HEK293 (cell line): Measurements from ENCODE around the gene EPHX1.

ENCODE experiments used
- CTCF ChIA-PET: fragments of 350-600 bp; formaldehyde crosslinking; extraction: SDS; loops from one replicate; lab custom pipeline; 2021; ENCODE audit warnings: antibody characterized with exemption; lab: Yijun Ruan, JAX
- POLR2A ChIA-PET: fragments of 300-600 bp; formaldehyde crosslinking; extraction: SDS; loops from one replicate; lab custom pipeline; 2020; ENCODE audit warnings: antibody characterized with exemption, inconsistent platforms; lab: Yijun Ruan, JAX
- H3K27ac ChIP-seq: fragments of 200-500 bp; sonication (Bioruptor generic); 2 replicates; pipeline ENCODE4 v1.5.1; 2014; ENCODE audit warnings: low read depth, low read length, control low read depth, inconsistent platforms; ENCODE audit errors: extremely low read depth
- H3K36me3 ChIP-seq, 2 experiments: fragments of 200-500 bp in 1 of 2; sonication (Bioruptor generic) in 1 of 2; 1 replicate in 1 of 2; 2 replicates in 1 of 2; pipeline ENCODE4 v1.5.1; 2014 to 2017; ENCODE audit warnings: inconsistent platforms in 2 of 2, low read length in 2 of 2; ENCODE audit not compliant: control insufficient read depth in 2 of 2, insufficient read depth in 1 of 2
- H3K4me1 ChIP-seq: fragments of 200-500 bp; sonication (Bioruptor generic); 2 replicates; pipeline ENCODE4 v1.5.1; 2014; ENCODE audit warnings: mild to moderate bottlenecking, low read length, inconsistent platforms; ENCODE audit not compliant: control insufficient read depth, insufficient read depth
- H3K4me3 ChIP-seq: 2 replicates; pipeline ENCODE4 v1.5.1; 2011; ENCODE audit warnings: low read depth, mild to moderate bottlenecking, control low read depth, low read length, moderate library complexity
- H3K9me3 ChIP-seq: fragments of 200-500 bp; sonication (Bioruptor generic); 2 replicates; pipeline ENCODE4 v1.5.1; 2014; ENCODE audit warnings: low read depth, low read length, inconsistent platforms; ENCODE audit not compliant: control insufficient read depth, insufficient read depth
- EGR2 ChIP-seq: fragments of 450-650 bp; formaldehyde crosslinking; IDR thresholded peaks from 2 replicates; pipeline ENCODE4 v1.5.1; 2016; ENCODE audit warnings: low read depth, missing biosample characterization, missing genetic modification characterization
- ELK4 ChIP-seq: IDR thresholded peaks from 2 replicates; pipeline ENCODE4 v1.6.1; 2011; ENCODE audit warnings: mild to moderate bottlenecking, low read depth, low read length, borderline replicate concordance
- FEZF1 ChIP-seq: fragments of 450-650 bp; formaldehyde crosslinking; IDR thresholded peaks from 2 replicates; pipeline ENCODE4 v1.5.1; 2016; ENCODE audit warnings: missing biosample characterization, missing genetic modification characterization
- GLIS1 ChIP-seq: fragments of 450-650 bp; formaldehyde crosslinking; IDR thresholded peaks from 2 replicates; pipeline ENCODE4 v1.5.1; 2016; ENCODE audit warnings: missing biosample characterization, missing genetic modification characterization
- GLIS2 ChIP-seq: fragments of 450-650 bp; formaldehyde crosslinking; IDR thresholded peaks from 2 replicates; pipeline ENCODE4 v1.5.1; 2016; ENCODE audit warnings: missing biosample characterization, missing genetic modification characterization
- IKZF3 ChIP-seq: fragments of 450-650 bp; IDR thresholded peaks from 2 replicates; pipeline ENCODE4 v1.5.0; 2018; ENCODE audit warnings: missing biosample characterization, mild to moderate bottlenecking, missing genetic modification characterization, moderate library complexity
- KLF1 ChIP-seq: fragments of 450-650 bp; formaldehyde crosslinking; IDR thresholded peaks from 2 replicates; pipeline ENCODE4 v1.5.1; 2016; ENCODE audit warnings: missing biosample characterization, missing genetic modification characterization
- KLF10 ChIP-seq: fragments of 450-650 bp; IDR thresholded peaks from 2 replicates; pipeline ENCODE4 v1.5.1; 2018; ENCODE audit warnings: missing biosample characterization, mild to moderate bottlenecking, missing genetic modification characterization
- KLF8 ChIP-seq: fragments of 450-650 bp; formaldehyde crosslinking; IDR thresholded peaks from 2 replicates; pipeline ENCODE4 v1.5.1; 2016; ENCODE audit warnings: missing biosample characterization, missing genetic modification characterization
- KLF9 ChIP-seq: fragments of 450-650 bp; formaldehyde crosslinking; IDR thresholded peaks from 2 replicates; pipeline ENCODE4 v1.5.1; 2016; ENCODE audit warnings: missing biosample characterization, missing genetic modification characterization, low read depth
- PATZ1 ChIP-seq: fragments of 450-650 bp; formaldehyde crosslinking; IDR thresholded peaks from 2 replicates; pipeline ENCODE4 v1.5.1; 2016; ENCODE audit warnings: missing biosample characterization, missing genetic modification characterization
- PRDM1 ChIP-seq: fragments of 450-650 bp; formaldehyde crosslinking; IDR thresholded peaks from 2 replicates; pipeline ENCODE4; 2016; ENCODE audit warnings: missing biosample characterization, missing genetic modification characterization
- SP2 ChIP-seq: fragments of 450-650 bp; formaldehyde crosslinking; IDR thresholded peaks from 2 replicates; pipeline ENCODE4 v1.5.1; 2016; ENCODE audit warnings: missing biosample characterization, missing genetic modification characterization
- SP7 ChIP-seq: fragments of 450-650 bp; formaldehyde crosslinking; IDR thresholded peaks from 2 replicates; pipeline ENCODE4 v1.5.1; 2016; ENCODE audit warnings: missing biosample characterization, missing genetic modification characterization
- WT1 ChIP-seq: fragments of 450-650 bp; formaldehyde crosslinking; IDR thresholded peaks from 2 replicates; pipeline ENCODE4 v1.5.1; 2016; ENCODE audit warnings: missing biosample characterization, missing genetic modification characterization
- ZBTB17 ChIP-seq: fragments of 450-650 bp; formaldehyde crosslinking; IDR thresholded peaks from 2 replicates; pipeline ENCODE4 v1.5.1; 2016; ENCODE audit warnings: missing biosample characterization, missing genetic modification characterization
- ZBTB8A ChIP-seq: fragments of 450-650 bp; formaldehyde crosslinking; IDR thresholded peaks from 2 replicates; pipeline ENCODE4 v1.5.1; 2016; ENCODE audit warnings: missing biosample characterization, missing genetic modification characterization
- ZFHX2 ChIP-seq: fragments of 450-650 bp; formaldehyde crosslinking; conservative IDR thresholded peaks from 2 replicates; pipeline ENCODE4 v1.5.1; 2016; ENCODE audit warnings: missing biosample characterization, missing genetic modification characterization
- ZFP3 ChIP-seq: fragments of 450-650 bp; formaldehyde crosslinking; IDR thresholded peaks from 2 replicates; pipeline ENCODE4 v1.5.1; 2016; ENCODE audit warnings: low read depth, missing biosample characterization, missing genetic modification characterization
- ZIC2 ChIP-seq: fragments of 450-650 bp; formaldehyde crosslinking; IDR thresholded peaks from 2 replicates; pipeline ENCODE4 v1.5.1; 2016; ENCODE audit warnings: missing biosample characterization, missing genetic modification characterization
- ZNF157 ChIP-seq: fragments of 450-650 bp; formaldehyde crosslinking; IDR thresholded peaks from 2 replicates; pipeline ENCODE4 v1.5.1; 2016; ENCODE audit warnings: missing biosample characterization, missing genetic modification characterization
- ZNF2 ChIP-seq: fragments of 450-650 bp; formaldehyde crosslinking; IDR thresholded peaks from 2 replicates; pipeline ENCODE4 v1.5.1; 2016; ENCODE audit warnings: missing biosample characterization, missing genetic modification characterization
- ZNF341 ChIP-seq: fragments of 450-650 bp; formaldehyde crosslinking; IDR thresholded peaks from 2 replicates; pipeline ENCODE4; 2016; ENCODE audit warnings: low read depth, missing biosample characterization, missing genetic modification characterization
- ZNF394 ChIP-seq: fragments of 450-650 bp; formaldehyde crosslinking; IDR thresholded peaks from 2 replicates; pipeline ENCODE4 v1.5.1; 2016; ENCODE audit warnings: missing biosample characterization, missing genetic modification characterization, mild to moderate bottlenecking, moderate library complexity, borderline replicate concordance
- ZNF561 ChIP-seq: fragments of 450-650 bp; IDR thresholded peaks from 2 replicates; pipeline ENCODE4 v1.5.1; 2018; ENCODE audit warnings: missing biosample characterization, missing genetic modification characterization, borderline replicate concordance
- ZNF600 ChIP-seq: fragments of 450-650 bp; formaldehyde crosslinking; IDR thresholded peaks from 2 replicates; pipeline ENCODE4 v1.5.1; 2016; ENCODE audit warnings: missing biosample characterization, missing genetic modification characterization
- ZNF610 ChIP-seq: fragments of 450-650 bp; formaldehyde crosslinking; IDR thresholded peaks from 2 replicates; pipeline ENCODE4 v1.5.1; 2016; ENCODE audit warnings: missing biosample characterization, missing genetic modification characterization, borderline replicate concordance
- ZNF629 ChIP-seq: fragments of 450-650 bp; formaldehyde crosslinking; IDR thresholded peaks from 2 replicates; pipeline ENCODE4 v1.5.1; 2017; ENCODE audit warnings: missing biosample characterization, missing genetic modification characterization
- ZNF639 ChIP-seq: fragments of 450-650 bp; formaldehyde crosslinking; IDR thresholded peaks from 2 replicates; pipeline ENCODE4 v1.5.1; 2016; ENCODE audit warnings: missing biosample characterization, missing genetic modification characterization
- ZNF830 ChIP-seq: fragments of 450-650 bp; IDR thresholded peaks from 2 replicates; pipeline ENCODE4 v1.5.0; 2018; ENCODE audit warnings: missing biosample characterization, missing genetic modification characterization, low read depth, mild to moderate bottlenecking, moderate library complexity
- ZSCAN16 ChIP-seq: fragments of 450-650 bp; formaldehyde crosslinking; IDR thresholded peaks from 2 replicates; pipeline ENCODE4 v1.5.1; 2016; ENCODE audit warnings: missing biosample characterization, missing genetic modification characterization
- ZSCAN23 ChIP-seq: fragments of 450-650 bp; formaldehyde crosslinking; IDR thresholded peaks from 2 replicates; pipeline ENCODE4 v1.5.1; 2016; ENCODE audit warnings: missing biosample characterization, missing genetic modification characterization
- ZXDB ChIP-seq: fragments of 450-650 bp; formaldehyde crosslinking; IDR thresholded peaks from 2 replicates; pipeline ENCODE4 v1.5.1; 2016; ENCODE audit warnings: missing biosample characterization, missing genetic modification characterization

EPHX1 gene

GRCh38 chr1:225813214-225813964 lies 3.5 kb downstream of the EPHX1 start:
- ChIA-PET CTCF (interaction anchor here (0.5 to 2.8 kb wide), 12 partner anchors 10 to 398 kb away, joined by 3 to 10 read pairs (median 4); partner anchors contain the start of gene SRP9), POLR2A (interaction anchor here (0.6 to 6.8 kb wide), 7 partner anchors 17 to 202 kb away, joined by 3 to 46 read pairs (median 4); partner anchors contain the start of genes PYCR2, SRP9 and TMEM63A)
- Histone ChIP-seq H3K27ac (no peak overlapping the region; the same call in 1 of the 2 replicates), H3K9me3 (no peaks in the 10 kb centered on the region), H3K36me3 (peaks cover 0 to 7% of the 10 kb centered on the region in 2 experiments; a peak in 1 of 3 replicates), H3K4me3 (no peak overlapping the region), H3K4me1 (peaks cover 20% of the 10 kb centered on the region)
- TF ChIP-seq ZNF610 (tag by site-specific recombination) (peak; percentile 35; the same call in 1 of the 2 replicates), ZSCAN16 (tag by site-specific recombination) (no peak), EGR2 (tag by site-specific recombination) (peak; percentile 83), ZNF341 (tag by site-specific recombination) (peak; percentile 97), ZSCAN23 (tag by site-specific recombination) (no peak), ZNF600 (tag by site-specific recombination) (peak; percentile 65), ZNF629 (tag by site-specific recombination) (peak; percentile 53), WT1 (peak; percentile 62), PATZ1 (peak; percentile 46), GLIS2 (tag by site-specific recombination) (peak; percentile 81), KLF8 (tag by site-specific recombination) (peak; percentile 18; the same call in 1 of the 2 replicates), ELK4 (no peak), GLIS1 (tag by site-specific recombination) (peak; percentile 88), ZNF394 (tag by site-specific recombination) (0 out of 2 replicates have a peak, but pooled peaks have one; percentile 54), SP7 (tag by site-specific recombination) (peak; percentile 65), ZNF157 (tag by site-specific recombination) (no peak), ZFHX2 (tag by site-specific recombination) (peak; percentile 88), ZFP3 (tag by site-specific recombination) (no peak), ZXDB (tag by site-specific recombination) (no peak), ZIC2 (tag by site-specific recombination) (peak; percentile 99), SP2 (tag by site-specific recombination) (peak; percentile 45), KLF1 (tag by site-specific recombination) (peak; percentile 89), ZBTB8A (tag by site-specific recombination) (0 out of 2 replicates have a peak, but pooled peaks have one; percentile 9), KLF9 (tag by site-specific recombination) (peak; percentile 96), ZNF2 (tag by site-specific recombination) (0 out of 2 replicates have a peak, but pooled peaks have one; percentile 43), ZNF830 (tag by site-specific recombination) (no peak), PRDM1 (tag by site-specific recombination) (peak; percentile 94), FEZF1 (tag by site-specific recombination) (peak; percentile 91), ZNF561 (tag by site-specific recombination) (peak; percentile 85), ZNF639 (peak; percentile 35; the same call in 1 of the 2 replicates), IKZF3 (tag by site-specific recombination) (peak; percentile 21; the same call in 1 of the 2 replicates), KLF10 (tag by site-specific recombination) (peak; percentile 43; the same call in 1 of the 2 replicates), ZBTB17 (tag by site-specific recombination) (peak; percentile 65; the same call in 1 of the 2 replicates)
